Heart right ventricle (tissue), 16 donors: ENCODE results near the gene ARAP1. TPM values are rescaled to one million over a fixed set of nuclear protein-coding genes. Genes with fewer than 3 reads are reported as not detected.
A peak's percentile ranks its signal among the peaks of the same experiment; 100 is the strongest.

ENCODE experiments used
- ATAC-seq, 8 donors: fragments of 200-7000 bp; cut with Tn5 transposase; one replicate each; pipeline ENCODE4 v1.9.1; 2020; ENCODE audit warnings: mild to moderate bottlenecking in 8 of 8, moderate library complexity in 8 of 8, moderate number of reproducible peaks in 1 of 8
- DNase-seq, 2 donors: peaks; one replicate each; pipeline ENCODE4 v3.0.0-alpha.2; 2020
- H3K27ac ChIP-seq, 10 donors: fragments of 200-600 bp; sonication (generic) in 2 of 10; one replicate each; pipeline versions ENCODE4 v1.5.0 to v1.8.0; 2020 to 2022; ENCODE audit warnings: mild to moderate bottlenecking in 3 of 10
- H3K27me3 ChIP-seq, 7 donors: fragments of 200-600 bp; one replicate each; pipeline ENCODE4 v1.8.0; 2021 to 2022; ENCODE audit warnings: mild to moderate bottlenecking in 2 of 7
- H3K36me3 ChIP-seq, 9 donors: fragments of 200-600 bp; sonication (generic) in 1 of 9; one replicate each; pipeline versions ENCODE4 v1.5.0 to v1.8.0; 2020 to 2022; ENCODE audit warnings: mild to moderate bottlenecking in 2 of 9
- H3K4me1 ChIP-seq, 9 donors: fragments of 200-600 bp; sonication (generic) in 1 of 9; one replicate each; pipeline versions ENCODE4 v1.5.0 to v1.8.0; 2020 to 2022; ENCODE audit warnings: mild to moderate bottlenecking in 4 of 9
- H3K4me3 ChIP-seq, 10 donors: fragments of 200-600 bp; sonication (generic) in 2 of 10; one replicate each; pipeline versions ENCODE4 v1.5.0 to v1.8.0; 2020 to 2022; ENCODE audit warnings: mild to moderate bottlenecking in 7 of 10, moderate library complexity in 2 of 10
- H3K9me3 ChIP-seq, 11 donors: fragments of 200-600 bp in 10 of 11; sonication (generic) in 2 of 11; one replicate each; pipeline versions ENCODE4 v1.5.0 to v1.8.0; 2013 to 2022; ENCODE audit warnings: mild to moderate bottlenecking in 2 of 11, control low read depth in 1 of 11, moderate library complexity in 1 of 11
- WGBS, 2 donors: extraction: QIAGEN DNeasy Blood & Tissue Kit; methylation state at CpG; one replicate each; pipeline ENCODE4 v1.1.7; 2013; ENCODE audit warnings: inconsistent platforms in 1 of 2; 5-methylcytosine and 5-hydroxymethylcytosine counted together
- intact Hi-C, 10 donors: fragments of 100-400 bp; cut with DNase I; formaldehyde crosslinking; loops; one replicate each; pipeline versions ENCODE4 v1.11.1 to v1.14.2; 2022
- polyA plus RNA-seq, 2 donors: library from polyadenylated mRNA; stranded (reverse); fragments of 200-250 nt; gene quantifications; one replicate each; pipeline ENCODE4 v1.2.3, GENCODE V29; 2013
- total RNA-seq, 10 donors: library from RNA; stranded (reverse); fragmentation: NEBNext Ultra II Directional in 3 of 10; extraction: Animal tissue kit (Norgen Biotek cat#: 25700) in 3 of 10; gene quantifications; one replicate each; pipeline versions ENCODE4 v1.2.1 to v1.2.4, GENCODE V29; 2021 to 2023
- TF ChIP-seq, protein P1 (sequence below), 9 donors: fragments of 200-600 bp; sonication (generic) in 2 of 9; IDR thresholded peaks; one replicate each; pipeline versions ENCODE4 v1.5.0 to v1.8.0; 2021 to 2022; ENCODE audit warnings: antibody characterized with exemption in 9 of 9, mild to moderate bottlenecking in 5 of 9, moderate library complexity in 1 of 9
- donor health status: Arrhythmogenic right ventricular cardiomyopathy.
- donor health status: ischemic (EF 13 %, LVEDD 7.1; RV severe dilation, severe dysfunction).
- donor health status: healthy with polysubstance abuse.
- donor health status: DM: no; HTN: yes; CAD: no.
- donor health status: DM: no; HTN: no; CAD: no.
- donor health status: ischemic (EF 25% LVEDD 6.9; RV normal size, moderate dysfunction).
- donor health status: ischemic (EF 25% LVEDD 5.7; RV mildly dilated, moderate dysfunction).
- donor health status: healthy.
- donor health status: DM: yes; HTN: yes; CAD: no.
- donor health status: Ischemic cardiomyopathy.
- donor health status: ischemic (EF 35%, LVEDD 5.7; RV mildly dilated, moderate dysfunction).
- donor health status: nonischemic (EF 11% LVEDD 7.7; RV severe dilation, severe dysfunction).
- donor health status: DM: yes; HTN: yes; CAD: no.
- donor health status: PGD.
- donor health status: ischemic (EF 29% LVEDD 5.4; RV normal size, mild dysfunction).
- donor health status: nonischemic (EF 23%, LVEDD 6.1; RV moderate dilation, normal function).

ARAP1 gene
- total and polyA plus RNA-seq, 12 donors, result 30.4 to 68.3 (median 40.8) TPM

DNA sequence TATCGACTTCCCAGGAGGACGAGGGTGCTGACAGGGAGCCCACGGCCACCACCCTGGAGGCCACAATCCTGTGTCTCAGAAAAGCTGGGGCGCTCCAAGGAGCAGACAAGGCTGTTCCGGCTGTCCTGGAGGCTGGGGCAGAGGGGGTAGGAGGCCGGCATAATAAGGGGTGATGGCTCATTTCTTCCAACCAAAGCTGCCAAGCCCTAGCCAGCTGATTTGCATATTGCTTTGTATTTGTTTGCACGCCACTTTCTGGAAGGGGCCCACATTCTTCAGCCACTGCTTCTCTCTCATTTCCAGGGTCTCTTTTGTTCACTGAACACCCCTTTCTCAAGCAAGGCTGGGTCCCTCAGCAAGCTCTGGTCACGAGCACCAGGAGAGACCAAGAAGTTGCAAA, 82.7 kb downstream of the ARAP1 start:
- intact Hi-C loops, result no loop called here
- TF ChIP-seq, protein P1, sequence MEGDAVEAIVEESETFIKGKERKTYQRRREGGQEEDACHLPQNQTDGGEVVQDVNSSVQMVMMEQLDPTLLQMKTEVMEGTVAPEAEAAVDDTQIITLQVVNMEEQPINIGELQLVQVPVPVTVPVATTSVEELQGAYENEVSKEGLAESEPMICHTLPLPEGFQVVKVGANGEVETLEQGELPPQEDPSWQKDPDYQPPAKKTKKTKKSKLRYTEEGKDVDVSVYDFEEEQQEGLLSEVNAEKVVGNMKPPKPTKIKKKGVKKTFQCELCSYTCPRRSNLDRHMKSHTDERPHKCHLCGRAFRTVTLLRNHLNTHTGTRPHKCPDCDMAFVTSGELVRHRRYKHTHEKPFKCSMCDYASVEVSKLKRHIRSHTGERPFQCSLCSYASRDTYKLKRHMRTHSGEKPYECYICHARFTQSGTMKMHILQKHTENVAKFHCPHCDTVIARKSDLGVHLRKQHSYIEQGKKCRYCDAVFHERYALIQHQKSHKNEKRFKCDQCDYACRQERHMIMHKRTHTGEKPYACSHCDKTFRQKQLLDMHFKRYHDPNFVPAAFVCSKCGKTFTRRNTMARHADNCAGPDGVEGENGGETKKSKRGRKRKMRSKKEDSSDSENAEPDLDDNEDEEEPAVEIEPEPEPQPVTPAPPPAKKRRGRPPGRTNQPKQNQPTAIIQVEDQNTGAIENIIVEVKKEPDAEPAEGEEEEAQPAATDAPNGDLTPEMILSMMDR (IDR thresholded peaks at IDR 0.05), result no peak

DNA sequence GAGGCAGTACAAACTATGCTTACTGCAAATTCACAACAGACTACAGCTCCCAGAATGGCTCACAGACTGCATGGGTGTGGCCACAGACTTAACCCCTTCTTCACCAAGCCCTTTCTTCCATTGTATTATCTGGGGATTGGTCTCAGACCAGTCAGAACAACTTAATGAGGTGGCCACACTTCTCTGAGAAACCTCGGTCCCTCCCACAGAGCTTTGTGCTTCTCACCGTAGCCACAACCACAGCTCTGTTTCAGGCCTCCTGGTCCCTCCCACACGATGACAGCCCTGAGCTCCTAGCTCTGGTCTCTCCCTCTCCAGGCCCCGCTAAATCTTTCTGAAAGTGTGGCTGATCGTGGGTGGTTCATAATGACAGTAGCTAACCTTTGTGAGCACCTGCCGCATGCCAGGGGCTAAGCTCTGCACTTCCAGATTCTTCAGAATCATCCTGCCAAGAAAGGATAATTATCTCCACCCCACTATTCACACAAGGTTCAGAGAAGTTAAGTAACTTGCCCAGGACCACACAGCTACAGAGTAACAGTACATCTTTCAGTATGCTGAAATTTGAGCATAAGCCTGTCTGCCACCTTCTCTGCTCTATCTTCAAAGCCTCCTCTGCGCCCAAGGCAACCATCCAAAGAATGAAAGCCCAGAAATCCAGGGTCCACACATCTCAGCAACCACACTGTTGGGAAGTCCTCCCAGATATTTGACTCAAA, 83.4 kb downstream of the ARAP1 start:
- DNase-seq (no peak), ATAC-seq (peak in 2 of 8 donors; percentile 29 to 46)
- TF ChIP-seq, protein P1 (IDR thresholded peaks at IDR 0.05), result no peak
- Histone ChIP-seq H3K27ac (no peak overlapping the region), H3K4me3 (no peak overlapping the region), H3K9me3 (peaks cover 0 to 9% (median 3%) of the 10 kb centered on the region in 11 donors), H3K4me1 (peaks cover 0 to 16% (median 9%) of the 10 kb centered on the region in 9 donors), H3K36me3 (no peaks in the 10 kb centered on the region), H3K27me3 (peaks cover 0 to 61% (median 25%) of the 10 kb centered on the region in 7 donors)
- intact Hi-C loops, result no loop called here
- WGBS, 2 donors, result 49 to 51% methylated on average over 7 of the region's 7 CpGs

More for the DNA sequence above, 82.7 kb downstream of the ARAP1 start:
- DNase-seq (no peak), ATAC-seq (peak in 2 of 8 donors; percentile 13 to 17)
- H3K4me3 ChIP-seq, result no peak overlapping the region
- no peak overlapping the region for H3K27ac ChIP-seq
- peaks cover 0 to 16% (median 9%) of the 10 kb centered on the region in 9 donors for H3K4me1 ChIP-seq
- peaks cover 0 to 9% (median 3%) of the 10 kb centered on the region in 11 donors for H3K9me3 ChIP-seq
- 40 to 44% methylated on average over 8 of the region's 8 CpGs for WGBS, 2 donors
- H3K27me3 ChIP-seq, result peaks cover 0 to 65% (median 27%) of the 10 kb centered on the region in 7 donors
- H3K36me3 ChIP-seq, result no peaks in the 10 kb centered on the region

DNA sequence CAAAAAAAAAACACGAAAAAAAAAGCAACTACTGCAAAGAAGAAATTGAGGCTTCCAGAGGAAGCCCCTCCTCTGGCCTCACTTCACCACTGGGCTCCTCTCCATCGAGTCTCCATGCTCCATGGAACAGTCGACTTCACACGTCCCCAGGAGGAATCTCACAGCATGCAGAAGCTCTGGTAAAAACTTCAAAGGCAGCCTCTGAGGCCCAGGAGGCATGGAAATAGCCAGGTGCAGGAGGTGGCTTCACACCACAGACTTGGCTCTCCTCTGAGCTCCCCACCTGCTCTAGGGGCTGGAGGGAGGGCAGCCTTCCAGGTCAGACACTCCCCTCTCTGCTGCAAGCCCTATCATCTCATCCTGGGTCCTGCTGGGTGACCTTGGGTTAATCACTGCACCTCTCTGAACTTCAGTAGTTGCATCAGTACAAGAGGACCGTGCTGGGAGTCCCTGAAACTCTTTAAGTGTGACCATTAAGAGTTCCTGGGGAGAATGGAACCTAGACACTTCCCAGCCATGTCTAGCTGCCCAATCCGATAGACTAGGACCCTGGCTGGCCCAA, 86.2 kb downstream of the ARAP1 start:
- 42 to 47% methylated on average over 6 of the region's 6 CpGs for WGBS, 2 donors
- H3K36me3 ChIP-seq, result no peaks in the 10 kb centered on the region
- peaks cover 0 to 16% (median 9%) of the 10 kb centered on the region in 9 donors for H3K4me1 ChIP-seq
- H3K27me3 ChIP-seq, result peaks cover 0 to 35% (median 10%) of the 10 kb centered on the region in 7 donors
- no peak for DNase-seq
- no peak overlapping the region for H3K4me3 ChIP-seq
- ATAC-seq, result no peak
- intact Hi-C loops, result no loop called here
- no peak overlapping the region for H3K27ac ChIP-seq
- TF ChIP-seq, protein P1 (IDR thresholded peaks at IDR 0.05), result no peak
- H3K9me3 ChIP-seq, result peaks cover 0 to 9% (median 3%) of the 10 kb centered on the region in 11 donors

DNA sequence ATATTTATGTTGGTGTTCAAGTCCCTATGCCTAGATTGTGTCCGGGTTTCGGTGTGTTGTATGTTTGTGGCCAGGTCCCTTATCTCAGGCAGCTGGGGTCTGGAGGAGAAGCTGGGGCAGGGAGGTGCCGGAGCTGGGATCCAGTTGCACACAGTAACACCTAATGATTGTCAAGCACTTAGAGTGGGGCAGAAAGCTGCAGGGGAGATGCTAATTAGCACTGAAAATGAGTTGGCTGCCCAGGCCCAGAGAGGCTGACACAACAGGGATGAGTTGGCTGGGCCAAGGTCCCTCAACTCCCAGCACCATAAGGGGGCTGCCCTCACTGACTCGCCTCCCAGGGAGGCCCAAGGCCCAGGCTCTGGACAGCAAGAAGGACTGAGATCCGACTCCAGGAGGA, 90.2 kb downstream of the ARAP1 start:
- no peak overlapping the region for H3K4me3 ChIP-seq
- H3K36me3 ChIP-seq, result no peaks in the 10 kb centered on the region
- WGBS, 2 donors, result 67 to 70% methylated on average over 5 of the region's 5 CpGs
- peaks cover 0 to 20% (median 7%) of the 10 kb centered on the region in 7 donors for H3K27me3 ChIP-seq
- ATAC-seq (no peak), DNase-seq (no peak)
- no peaks in the 10 kb centered on the region for H3K4me1 ChIP-seq
- intact Hi-C loops, result no loop called here
- H3K27ac ChIP-seq, result no peak overlapping the region
- no peaks in the 10 kb centered on the region for H3K9me3 ChIP-seq
- TF ChIP-seq, protein P1 (IDR thresholded peaks at IDR 0.05), result no peak
